Erythroblast (primary cell): ENCODE results near the gene NSF.

Experiments used
- GATA1 ChIP-seq: IDR thresholded peaks from 2 replicates; pipeline ENCODE4 v1.6.1; 2011; ENCODE audit warnings: low read depth, mild to moderate bottlenecking, control low read depth, low read length, moderate library complexity
- POLR2A ChIP-seq: IDR thresholded peaks from 2 replicates; pipeline ENCODE4 v1.6.1; 2011; ENCODE audit warnings: mild to moderate bottlenecking, low read length

GRCh38 chr17:46733837-46734475 is 143.5 kb downstream of the NSF start:
- TF ChIP-seq POLR2A: no peak
- no peak for TF ChIP-seq GATA1
